CD14-positive monocyte (primary cell): Measurements from ENCODE around the gene ERCC1. TPM values are rescaled to one million over a fixed set of nuclear protein-coding genes. Genes with fewer than 3 reads are reported as not detected.

ENCODE experiments used
- DNase-seq, 3 donors: peaks; one replicate each; pipeline ENCODE4 v3.0.0-alpha.2; 2011 to 2022
- H2AFZ ChIP-seq: 2 replicates; pipeline ENCODE4 v1.6.0; 2012; ENCODE audit warnings: mild to moderate bottlenecking, low read depth, low read length, inconsistent platforms; ENCODE audit not compliant: insufficient read depth, poor library complexity, severe bottlenecking
- H3K27ac ChIP-seq, 2 donors: 1 replicate in 1 of 2; 2 replicates in 1 of 2; pipeline ENCODE4 v1.5.1; 2012 to 2013; ENCODE audit warnings: low read length in 2 of 2, control low read depth in 1 of 2, inconsistent platforms in 1 of 2, low read depth in 1 of 2, mild to moderate bottlenecking in 1 of 2
- H3K27me3 ChIP-seq, 2 donors: one replicate each; pipeline versions ENCODE4 v1.6.0 to v1.6.1; 2011 to 2013; ENCODE audit warnings: low read length in 2 of 2; ENCODE audit not compliant: control insufficient read depth in 2 of 2, insufficient read depth in 2 of 2
- H3K36me3 ChIP-seq, 2 donors: replicated peaks in 1 of 2; 1 replicate in 1 of 2; 2 replicates in 1 of 2; pipeline versions ENCODE4 v1.5.1 to v1.6.1; 2012 to 2013; ENCODE audit warnings: low read length in 2 of 2, control low read depth in 1 of 2, inconsistent platforms in 1 of 2, mild to moderate bottlenecking in 1 of 2; ENCODE audit not compliant: insufficient read depth in 2 of 2, control insufficient read depth in 1 of 2
- H3K4me1 ChIP-seq, 2 donors: 1 replicate in 1 of 2; 2 replicates in 1 of 2; pipeline versions ENCODE4 v1.5.1 to v1.6.1; 2012 to 2013; ENCODE audit warnings: low read length in 2 of 2, control low read depth in 1 of 2, inconsistent platforms in 1 of 2, mild to moderate bottlenecking in 1 of 2, moderate library complexity in 1 of 2; ENCODE audit not compliant: insufficient read depth in 2 of 2, control insufficient read depth in 1 of 2
- H3K4me2 ChIP-seq: replicated peaks from 2 replicates; pipeline ENCODE3; 2012; ENCODE audit warnings: low read length, moderate library complexity, mild to moderate bottlenecking; ENCODE audit not compliant: poor library complexity, severe bottlenecking; ENCODE audit errors: extremely low read depth
- H3K4me3 ChIP-seq, 3 experiments: fragments of 200-600 bp in 1 of 3; sonication (generic) in 1 of 3; replicated peaks in 1 of 3; 1 replicate in 2 of 3; 2 replicates in 1 of 3; pipeline ENCODE4 v1.5.1; 2011 to 2013; ENCODE audit warnings: low read length in 3 of 3, mild to moderate bottlenecking in 3 of 3, control low read depth in 2 of 3, low read depth in 2 of 3, inconsistent platforms in 1 of 3, moderate library complexity in 1 of 3
- H3K79me2 ChIP-seq: 2 replicates; pipeline ENCODE4 v1.6.0; 2012; ENCODE audit warnings: mild to moderate bottlenecking, control low read depth, inconsistent platforms, low read length, moderate library complexity; ENCODE audit not compliant: insufficient read depth
- H3K9ac ChIP-seq: 2 replicates; pipeline ENCODE4 v1.6.0; 2017; ENCODE audit warnings: low read length, mild to moderate bottlenecking; ENCODE audit not compliant: insufficient read depth, poor library complexity, severe bottlenecking
- H3K9me3 ChIP-seq, 2 donors: replicated peaks in 1 of 2; 1 replicate in 1 of 2; 2 replicates in 1 of 2; pipeline versions ENCODE4 v1.5.1 to v1.6.1; 2012 to 2013; ENCODE audit warnings: low read length in 2 of 2, control low read depth in 1 of 2; ENCODE audit not compliant: control insufficient read depth in 1 of 2, insufficient read depth in 1 of 2
- H4K20me1 ChIP-seq: 2 replicates; pipeline ENCODE4 v1.6.0; 2012; ENCODE audit warnings: mild to moderate bottlenecking, low read length, control low read depth, moderate library complexity; ENCODE audit not compliant: insufficient read depth
- H3K27ac Mint-ChIP-seq, 7 donors: one replicate each; pipeline ENCODE4 v1.8.0; 2020; ENCODE audit warnings: mild to moderate bottlenecking in 7 of 7, mixed read lengths in 7 of 7, moderate library complexity in 6 of 7, inconsistent platforms in 2 of 7
- H3K27me3 Mint-ChIP-seq, 3 donors: one replicate each; pipeline ENCODE4 v1.8.0; 2021 to 2022; ENCODE audit warnings: low read depth in 3 of 3, mild to moderate bottlenecking in 3 of 3, mixed read lengths in 3 of 3, moderate library complexity in 3 of 3, inconsistent platforms in 1 of 3
- H3K36me3 Mint-ChIP-seq, 2 donors: one replicate each; pipeline ENCODE4 v1.8.0; 2020; ENCODE audit warnings: mixed read lengths in 2 of 2, inconsistent platforms in 1 of 2, mild to moderate bottlenecking in 1 of 2
- H3K4me1 Mint-ChIP-seq: one replicate; pipeline ENCODE4 v1.8.0; 2020; ENCODE audit warnings: mild to moderate bottlenecking, mixed read lengths
- H3K4me3 Mint-ChIP-seq, 2 donors: one replicate each; pipeline ENCODE4 v1.8.0; 2020; ENCODE audit warnings: mild to moderate bottlenecking in 2 of 2, mixed read lengths in 2 of 2, moderate library complexity in 1 of 2
- H3K9me3 Mint-ChIP-seq, 7 donors: one replicate each; pipeline ENCODE4 v1.8.0; 2020 to 2022; ENCODE audit warnings: mixed read lengths in 7 of 7, mild to moderate bottlenecking in 6 of 7, moderate library complexity in 6 of 7, inconsistent platforms in 2 of 7
- CTCF ChIP-seq: fragments of 200-600 bp; IDR thresholded peaks from one replicate; pipeline ENCODE4 v1.8.0; 2022; ENCODE audit warnings: antibody characterized with exemption, mild to moderate bottlenecking
- WGBS: methylation state at CpG from one replicate; pipeline ENCODE4 v1.1.5; 2013; ENCODE audit warnings: missing lambda C conversion rate; ENCODE audit not compliant: insufficient coverage; 5-methylcytosine and 5-hydroxymethylcytosine counted together
- intact Hi-C, 2 donors: fragments of 100-400 bp; cut with micrococcal nuclease; formaldehyde crosslinking; loops; one replicate each; pipeline versions ENCODE4 v1.15.0 to v1.15.1; 2023
- polyA plus RNA-seq, 3 donors: library from polyadenylated mRNA; depleted of rRNA in 1 of 3; unstranded in 2 of 3; stranded (reverse) in 1 of 3; fragments of 300-500 nt in 2 of 3; fragments of >200 nt in 1 of 3; fragmentation: Illumina TruSeq in 2 of 3; gene quantifications; 1 replicate in 2 of 3; 2 replicates in 1 of 3; pipeline ENCODE4 v1.2.3, GENCODE V29; 2012 to 2021

Gene ERCC1
- polyA plus RNA-seq, 3 donors: 62.2 to 78.2 (median 74.6) TPM

- DNase-seq: peak in 1 of 3 donors; percentile 36
- intact Hi-C loops: loop anchor here in 1 of 2 donors (10.0 kb wide), 1 partner anchor 231 kb away; the partner anchor contains the start of gene EML2
- Histone ChIP-seq H3K9me3 (peaks cover 4 to 14% of the 10 kb centered on the region in 2 donors), H3K9ac (no peak overlapping the region), H4K20me1 (peaks cover 12% of the 10 kb centered on the region), H3K79me2 (no peaks in the 10 kb centered on the region), H3K27ac (no peak overlapping the region), H3K4me3 (peak overlapping the region in 1 of 3 experiments; percentile 91), H3K27me3 (peaks cover 28 to 39% of the 10 kb centered on the region in 2 donors), H3K4me1 (peaks cover 44 to 56% of the 10 kb centered on the region in 2 donors), H3K4me2 (peak overlapping the region; percentile 89), H3K36me3 (no peaks in the 10 kb centered on the region), H2AFZ (peak overlapping the region; percentile 93)
- H3K4me3 Mint-ChIP-seq: peak overlapping the region; percentile 81 to 95
- peaks cover 45 to 52% (median 46%) of the 10 kb centered on the region in 3 donors for H3K27me3 Mint-ChIP-seq
- H3K27ac Mint-ChIP-seq: peak overlapping the region in 1 of 7 donors; percentile 25
- WGBS: 14% methylated on average over 15 of the region's 25 CpGs
- TF ChIP-seq CTCF: peak; percentile 47
- H3K9me3 Mint-ChIP-seq: peaks cover 0 to 11% (median 6%) of the 10 kb centered on the region in 7 donors
- peaks cover 5 to 8% of the 10 kb centered on the region in 2 donors for H3K36me3 Mint-ChIP-seq
- peaks cover 43% of the 10 kb centered on the region for H3K4me1 Mint-ChIP-seq
These were observed 19.7 kb downstream of the ERCC1 start for GRCh38 chr19:45403781-45404556.

DNA sequence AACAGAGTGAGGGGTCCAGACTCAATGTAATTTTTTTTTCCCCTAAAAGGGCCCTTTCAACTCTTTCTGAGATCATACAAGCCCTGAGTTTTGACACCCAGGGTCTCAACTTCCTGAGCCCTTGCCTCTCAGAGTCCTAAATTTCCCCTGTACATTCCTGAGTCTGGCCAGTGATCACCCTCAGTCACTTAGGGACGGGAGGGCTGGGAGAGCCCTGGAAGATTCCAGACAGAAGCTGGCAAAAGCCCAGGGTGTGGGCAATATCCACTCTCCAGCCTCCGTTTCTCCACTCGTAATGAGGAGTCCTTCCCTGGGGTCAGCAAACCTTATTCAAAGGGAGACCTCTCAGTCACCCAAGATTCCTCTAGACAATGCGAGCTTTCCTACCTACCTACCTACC lies 20.4 kb downstream of the ERCC1 start:
- no peak overlapping the region for H3K27ac ChIP-seq
- H2AFZ ChIP-seq: no peak overlapping the region
- Mint-ChIP-seq H3K9me3 (peaks cover 0 to 14% (median 6%) of the 10 kb centered on the region in 7 donors), H3K27me3 (peaks cover 46 to 59% (median 52%) of the 10 kb centered on the region in 3 donors), H3K4me3 (peak overlapping the region in 1 of 2 donors; percentile 95), H3K4me1 (peaks cover 43% of the 10 kb centered on the region), H3K36me3 (peaks cover 0 to 8% of the 10 kb centered on the region in 2 donors), H3K27ac (peak overlapping the region in 1 of 7 donors; percentile 25)
- TF ChIP-seq CTCF: no peak
- no peaks in the 10 kb centered on the region for H3K79me2 ChIP-seq
- peaks cover 28 to 41% of the 10 kb centered on the region in 2 donors for H3K27me3 ChIP-seq
- peaks cover 43 to 56% of the 10 kb centered on the region in 2 donors for H3K4me1 ChIP-seq
- 95% methylated on average over 4 of the region's 4 CpGs for WGBS
- H3K9ac ChIP-seq: no peak overlapping the region
- peaks cover 4 to 14% of the 10 kb centered on the region in 2 donors for H3K9me3 ChIP-seq
- no peak overlapping the region for H3K4me2 ChIP-seq
- H3K4me3 ChIP-seq: no peak overlapping the region
- intact Hi-C loops: loop anchor here in 1 of 2 donors (10.0 kb wide), 1 partner anchor 232 kb away; the partner anchor contains the start of gene EML2
- no peak for DNase-seq
- H4K20me1 ChIP-seq: peaks cover 10% of the 10 kb centered on the region
- no peaks in the 10 kb centered on the region for H3K36me3 ChIP-seq
